Suprapubic skin (tissue), 4 donors: ENCODE results near the gene TEAD1. TPM values are rescaled to one million over a fixed set of nuclear protein-coding genes. Genes with fewer than 3 reads are reported as not detected.

Experiments
- DNase-seq, 2 donors: peaks; one replicate each; pipeline ENCODE4 v3.0.0-alpha.2; 2019; ENCODE audit warnings: low spot score in 2 of 2
- H3K27ac ChIP-seq: fragments of 200-600 bp; sonication (generic); one replicate; pipeline ENCODE4 v1.5.1; 2019
- H3K27me3 ChIP-seq: fragments of 200-600 bp; sonication (generic); one replicate; pipeline ENCODE4 v1.5.1; 2019
- H3K36me3 ChIP-seq: fragments of 200-600 bp; sonication (generic); one replicate; pipeline ENCODE4 v1.5.1; 2019
- H3K4me1 ChIP-seq: fragments of 200-600 bp; sonication (generic); one replicate; pipeline ENCODE4 v1.5.1; 2019
- H3K4me3 ChIP-seq: fragments of 200-600 bp; sonication (generic); one replicate; pipeline ENCODE4 v1.5.1; 2019; ENCODE audit warnings: mild to moderate bottlenecking
- H3K9me3 ChIP-seq: fragments of 200-600 bp; sonication (generic); one replicate; pipeline ENCODE4 v1.5.1; 2019
- EP300 ChIP-seq: sonication (generic); formaldehyde crosslinking; IDR thresholded peaks from one replicate; pipeline ENCODE4 v1.6.1; 2017; ENCODE audit warnings: antibody characterized with exemption
- POLR2A ChIP-seq, 2 donors: fragments of 450-650 bp; IDR thresholded peaks; one replicate each; pipeline ENCODE4 v1.6.1; 2017; ENCODE audit warnings: antibody characterized with exemption in 2 of 2, mild to moderate bottlenecking in 2 of 2, moderate library complexity in 2 of 2
- POLR2AphosphoS5 ChIP-seq, 3 donors: sonication (generic); formaldehyde crosslinking; IDR thresholded peaks; one replicate each; pipeline ENCODE4 v1.6.1; 2017; ENCODE audit warnings: antibody characterized with exemption in 3 of 3
- WGBS: methylation state at CpG from one replicate; pipeline ENCODE4 v1.1.5; 2018; 5-methylcytosine and 5-hydroxymethylcytosine counted together
- total RNA-seq, 4 donors: library from RNA; depleted of rRNA; stranded (reverse); fragments of >200 nt; gene quantifications; one replicate each; pipeline ENCODE4 v1.1.0, GENCODE V29; 2016
- TF ChIP-seq, protein P1 (sequence below), 2 donors: fragments of 200-600 bp in 1 of 2; fragments of 450-650 bp in 1 of 2; sonication (generic) in 1 of 2; IDR thresholded peaks; one replicate each; pipeline ENCODE4 v1.5.1; 2016 to 2019; ENCODE audit warnings: antibody characterized with exemption in 2 of 2, mild to moderate bottlenecking in 1 of 2, moderate library complexity in 1 of 2

Gene TEAD1
- total RNA-seq, 4 donors from 2014 or later = 60.3 to 84.8 (median 72.4) TPM

DNA sequence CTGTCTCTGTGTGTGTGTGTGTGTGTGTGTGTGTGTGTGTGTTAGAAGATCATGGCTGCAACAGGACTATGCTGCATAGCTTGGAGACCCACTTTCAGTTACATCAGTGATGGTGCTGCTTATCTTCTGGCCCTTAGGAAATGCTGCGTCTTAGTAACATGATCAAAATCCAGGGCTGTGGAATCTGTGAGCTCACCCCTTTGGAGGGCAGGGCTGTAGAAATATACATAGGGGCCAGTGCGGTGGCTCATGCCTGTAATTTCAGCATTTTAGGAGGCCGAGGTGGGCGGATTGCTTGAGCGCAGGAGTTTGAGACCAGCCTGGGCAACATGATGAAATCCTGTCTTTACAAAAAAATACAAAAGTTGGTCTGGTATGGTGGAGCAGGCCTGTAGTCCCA lies 183.4 kb downstream of the TEAD1 start:
- no peak for DNase-seq
- Histone ChIP-seq H3K27ac (no peak overlapping the region), H3K4me1 (peaks cover 26% of the 10 kb centered on the region), H3K27me3 (no peaks in the 10 kb centered on the region), H3K9me3 (no peaks in the 10 kb centered on the region), H3K4me3 (no peak overlapping the region), H3K36me3 (no peaks in the 10 kb centered on the region)
- TF ChIP-seq, protein P1, sequence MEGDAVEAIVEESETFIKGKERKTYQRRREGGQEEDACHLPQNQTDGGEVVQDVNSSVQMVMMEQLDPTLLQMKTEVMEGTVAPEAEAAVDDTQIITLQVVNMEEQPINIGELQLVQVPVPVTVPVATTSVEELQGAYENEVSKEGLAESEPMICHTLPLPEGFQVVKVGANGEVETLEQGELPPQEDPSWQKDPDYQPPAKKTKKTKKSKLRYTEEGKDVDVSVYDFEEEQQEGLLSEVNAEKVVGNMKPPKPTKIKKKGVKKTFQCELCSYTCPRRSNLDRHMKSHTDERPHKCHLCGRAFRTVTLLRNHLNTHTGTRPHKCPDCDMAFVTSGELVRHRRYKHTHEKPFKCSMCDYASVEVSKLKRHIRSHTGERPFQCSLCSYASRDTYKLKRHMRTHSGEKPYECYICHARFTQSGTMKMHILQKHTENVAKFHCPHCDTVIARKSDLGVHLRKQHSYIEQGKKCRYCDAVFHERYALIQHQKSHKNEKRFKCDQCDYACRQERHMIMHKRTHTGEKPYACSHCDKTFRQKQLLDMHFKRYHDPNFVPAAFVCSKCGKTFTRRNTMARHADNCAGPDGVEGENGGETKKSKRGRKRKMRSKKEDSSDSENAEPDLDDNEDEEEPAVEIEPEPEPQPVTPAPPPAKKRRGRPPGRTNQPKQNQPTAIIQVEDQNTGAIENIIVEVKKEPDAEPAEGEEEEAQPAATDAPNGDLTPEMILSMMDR (IDR thresholded peaks at IDR 0.05) = no peak
- TF ChIP-seq POLR2AphosphoS5 (IDR thresholded peaks at IDR 0.05) (no peak), POLR2A (IDR thresholded peaks at IDR 0.05) (no peak), EP300 (no peak)
- WGBS = 86% methylated on average over 5 of the region's 5 CpGs

DNA sequence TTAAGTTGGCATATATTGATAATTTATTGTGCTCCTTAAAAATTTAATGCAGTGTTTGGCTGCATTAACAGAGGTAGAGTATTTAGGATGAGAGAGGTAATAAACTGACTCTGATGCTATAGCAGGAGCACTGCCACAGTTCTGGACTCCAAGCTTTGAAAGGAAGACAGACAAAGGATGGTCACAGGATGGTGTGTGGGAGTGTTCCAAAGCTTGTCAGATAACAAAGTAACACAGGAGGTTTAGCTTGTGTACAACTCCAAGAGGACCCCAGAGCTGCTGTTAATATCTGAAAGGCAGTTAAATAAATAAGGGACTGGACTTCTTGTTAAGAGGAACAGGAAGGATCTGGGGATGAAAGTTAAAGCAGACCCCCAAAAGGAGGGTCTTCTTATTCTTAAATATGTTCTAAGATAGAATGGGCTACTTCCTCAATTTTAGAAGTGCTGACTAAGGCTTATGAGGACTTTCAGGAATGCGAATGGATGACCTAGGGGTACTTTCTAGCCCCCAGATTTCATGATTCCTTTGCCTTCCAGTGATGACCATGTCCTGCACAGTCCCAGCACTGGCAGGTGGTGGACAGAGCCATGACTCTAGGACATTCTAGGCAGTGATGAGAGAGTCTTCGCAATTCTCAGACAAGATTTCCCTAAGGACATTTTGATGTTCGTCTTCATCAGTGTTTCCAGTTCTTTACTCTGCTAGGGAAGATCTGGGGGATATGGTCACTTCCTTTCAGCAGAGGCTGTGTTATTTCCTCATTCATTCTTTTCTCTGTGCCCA lies 185.8 kb downstream of the TEAD1 start:
- Histone ChIP-seq H3K27me3 (no peaks in the 10 kb centered on the region), H3K36me3 (no peaks in the 10 kb centered on the region), H3K4me3 (no peak overlapping the region), H3K9me3 (no peaks in the 10 kb centered on the region), H3K4me1 (peaks cover 11% of the 10 kb centered on the region), H3K27ac (no peak overlapping the region)
- WGBS = 89% methylated on average over 3 of the region's 3 CpGs
- TF ChIP-seq, protein P1 (IDR thresholded peaks at IDR 0.05) = no peak
- TF ChIP-seq POLR2AphosphoS5 (IDR thresholded peaks at IDR 0.05) = no peak
- TF ChIP-seq POLR2A (IDR thresholded peaks at IDR 0.05) = no peak
- no peak for TF ChIP-seq EP300
- no peak for DNase-seq

DNA sequence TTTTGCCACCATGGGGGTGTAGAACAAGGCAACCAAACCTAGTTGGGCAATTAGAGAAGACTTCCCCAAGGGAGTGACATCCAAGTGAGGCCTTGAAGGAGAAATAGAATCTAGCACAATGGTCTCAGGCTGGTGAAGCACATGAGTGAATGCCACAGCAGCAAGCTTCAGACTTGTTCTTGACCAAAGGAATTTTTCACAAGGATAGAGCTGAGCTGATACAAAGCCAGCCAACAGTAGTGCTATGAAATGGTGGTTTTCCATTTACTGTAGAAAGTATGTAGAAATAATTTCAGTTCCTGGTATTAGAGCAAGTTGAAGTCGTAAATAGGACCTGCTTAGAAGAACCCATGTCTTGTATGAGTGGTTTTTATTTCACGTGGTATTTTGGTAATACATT lies 186.6 kb downstream of the TEAD1 start:
- no peaks in the 10 kb centered on the region for H3K36me3 ChIP-seq
- peaks cover 11% of the 10 kb centered on the region for H3K4me1 ChIP-seq
- TF ChIP-seq POLR2AphosphoS5 (IDR thresholded peaks at IDR 0.05) = no peak
- no peak for TF ChIP-seq EP300
- TF ChIP-seq POLR2A (IDR thresholded peaks at IDR 0.05) = no peak
- TF ChIP-seq, protein P1 (IDR thresholded peaks at IDR 0.05) = no peak
- WGBS = 88% methylated on average over 2 of the region's 2 CpGs
- H3K27me3 ChIP-seq = no peaks in the 10 kb centered on the region
- no peak for DNase-seq
- no peak overlapping the region for H3K27ac ChIP-seq
- no peaks in the 10 kb centered on the region for H3K9me3 ChIP-seq
- H3K4me3 ChIP-seq = no peak overlapping the region

DNA sequence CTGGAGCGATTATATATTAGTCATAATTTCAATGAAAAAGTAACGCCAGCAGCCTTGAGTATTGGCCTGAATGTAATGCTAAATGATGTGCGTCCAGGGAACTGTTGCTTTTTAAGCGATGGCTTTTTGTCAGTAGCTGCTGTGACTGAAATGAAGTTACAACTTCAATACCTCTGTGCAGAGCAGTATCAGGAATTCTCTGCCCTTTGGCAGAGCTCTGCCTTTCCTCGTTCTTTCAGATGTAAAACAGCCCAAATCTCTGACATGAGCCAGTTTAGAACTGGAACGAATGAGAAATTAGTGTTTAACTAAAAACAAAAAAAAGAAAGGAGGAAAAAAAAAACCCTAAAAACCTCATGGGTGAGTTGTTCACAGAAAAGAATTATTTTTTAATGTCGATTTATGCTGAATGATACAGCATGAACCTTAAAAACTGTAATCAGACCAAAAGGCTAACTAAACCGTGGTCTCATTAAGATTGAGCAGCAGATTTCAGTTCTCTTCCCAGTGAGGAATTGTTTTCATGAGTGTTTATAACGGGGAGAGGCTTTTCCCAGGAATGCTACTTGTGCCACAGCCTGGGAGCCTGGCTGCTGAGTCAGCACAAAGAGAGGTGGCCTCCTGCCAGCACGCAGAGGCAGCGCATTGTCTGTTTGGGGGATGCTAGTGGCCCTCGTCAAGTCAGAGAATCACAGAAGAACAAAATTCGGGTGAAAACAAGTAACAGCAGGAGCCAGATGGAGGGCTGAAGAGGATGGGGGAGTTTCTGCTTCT lies 188.7 kb downstream of the TEAD1 start:
- H3K27me3 ChIP-seq = no peaks in the 10 kb centered on the region
- H3K4me1 ChIP-seq = peaks cover 11% of the 10 kb centered on the region
- H3K9me3 ChIP-seq = no peaks in the 10 kb centered on the region
- TF ChIP-seq POLR2AphosphoS5 (IDR thresholded peaks at IDR 0.05) (no peak), POLR2A (IDR thresholded peaks at IDR 0.05) (no peak), EP300 (no peak)
- TF ChIP-seq, protein P1 (IDR thresholded peaks at IDR 0.05) = no peak
- H3K27ac ChIP-seq = peak overlapping the region; percentile 11
- no peak for DNase-seq
- WGBS = 26% methylated on average over 13 of the region's 13 CpGs
- H3K4me3 ChIP-seq = no peak overlapping the region
- H3K36me3 ChIP-seq = no peaks in the 10 kb centered on the region

DNA sequence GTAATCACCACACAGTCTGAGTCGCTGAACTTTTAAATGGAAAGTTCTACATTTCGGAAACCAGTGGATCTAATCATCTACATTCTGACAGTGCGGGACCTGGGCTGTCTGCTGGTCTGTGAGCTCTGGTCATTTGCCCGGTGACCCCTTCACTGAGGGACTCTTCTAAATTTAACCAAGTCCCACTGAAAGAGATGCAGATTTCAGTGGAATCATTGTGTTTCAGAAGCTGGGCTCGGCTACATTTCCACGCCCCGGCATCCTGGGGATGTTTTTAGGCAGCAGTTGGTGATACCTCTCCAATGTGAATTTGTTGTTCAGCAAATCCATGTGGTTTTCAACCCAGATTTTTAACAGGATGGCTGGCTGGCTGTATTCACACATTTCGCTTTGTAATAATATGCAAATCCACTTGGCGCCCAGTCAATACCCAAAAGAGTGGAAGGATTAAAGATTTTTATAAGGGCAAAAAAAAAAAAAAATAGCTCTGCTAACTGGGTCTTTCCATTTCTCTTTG lies 189.4 kb downstream of the TEAD1 start:
- Histone ChIP-seq H3K27me3 (no peaks in the 10 kb centered on the region), H3K4me1 (peaks cover 11% of the 10 kb centered on the region), H3K36me3 (no peaks in the 10 kb centered on the region), H3K9me3 (no peaks in the 10 kb centered on the region), H3K27ac (peak overlapping the region; percentile 11), H3K4me3 (no peak overlapping the region)
- TF ChIP-seq POLR2A (IDR thresholded peaks at IDR 0.05) (no peak), EP300 (no peak), POLR2AphosphoS5 (IDR thresholded peaks at IDR 0.05) (no peak)
- TF ChIP-seq, protein P1 (IDR thresholded peaks at IDR 0.05) = no peak
- WGBS = 73% methylated on average over 9 of the region's 9 CpGs
- no peak for DNase-seq
